MV-4-11 (cell line): ENCODE results near the gene KRABD2.
"Not testable (repeated sequence)": the region's sequence is repeated elsewhere in the genome, so short reads cannot be mapped to it uniquely, and the experiment has no call there.

Source experiments
- DNase-seq: peaks from one replicate; lab custom pipeline; 2025; lab: John Stamatoyannopoulos, UW

The KRABD2 gene

DNA sequence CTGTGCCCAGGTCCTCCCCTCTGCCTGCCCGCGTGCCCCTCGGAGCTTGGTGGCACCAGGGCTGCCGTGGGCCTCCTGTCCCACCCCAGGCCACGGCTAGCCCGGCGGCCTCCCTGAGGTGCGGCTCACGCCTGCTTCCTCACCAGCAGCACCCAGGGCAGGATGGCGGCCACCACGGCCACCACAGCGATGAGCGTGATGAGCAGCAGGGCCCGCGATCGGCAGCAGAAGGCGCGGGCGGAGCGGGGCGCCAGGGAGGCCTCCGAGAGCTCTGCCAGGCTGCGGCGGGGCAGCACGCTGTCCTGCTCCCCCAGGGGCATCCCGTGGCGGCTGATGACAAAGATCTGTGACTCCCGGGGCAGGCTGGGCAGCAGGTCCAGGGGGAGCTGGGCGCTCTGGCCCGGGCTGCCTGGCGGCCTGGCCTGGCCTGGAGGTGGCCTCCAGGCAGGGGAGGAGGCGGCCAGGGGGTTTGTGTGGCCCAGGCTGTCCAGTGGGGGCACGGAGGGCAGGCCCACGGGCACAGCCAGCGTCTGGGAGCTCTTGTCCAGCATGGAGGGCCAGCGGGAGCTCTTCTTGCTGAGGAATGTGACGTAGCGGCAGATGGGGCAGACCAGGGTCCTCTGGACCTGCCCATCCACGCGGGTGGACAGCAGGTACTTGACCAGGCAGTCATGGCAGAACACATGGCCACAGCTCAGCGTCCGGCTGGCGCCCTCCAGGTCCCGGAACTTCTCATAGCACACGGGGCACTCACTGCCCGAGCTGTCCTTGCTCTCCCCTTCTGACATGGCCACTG lies 16.4 kb upstream of the KRABD2 start:
- no peak for DNase-seq

DNA sequence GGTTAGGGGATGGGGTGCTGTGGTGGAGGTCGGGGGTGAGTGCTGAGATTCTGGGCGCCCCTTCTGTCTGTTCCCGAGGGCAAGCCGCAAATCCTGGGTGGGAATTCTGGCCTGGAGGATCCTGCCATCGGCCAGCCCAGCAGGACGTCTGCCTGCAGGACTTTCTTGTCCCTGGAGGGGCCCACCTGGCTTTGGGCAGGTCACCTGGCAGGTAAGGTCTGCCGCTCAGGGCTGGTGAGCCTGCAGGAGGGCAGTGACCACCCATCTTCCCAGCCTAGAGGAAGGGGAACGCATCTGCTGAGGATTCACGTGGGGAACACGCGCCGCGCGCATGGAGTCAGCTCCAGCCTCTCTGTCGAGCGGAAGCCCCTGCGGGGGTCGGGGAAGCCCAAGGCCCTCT lies 15.8 kb upstream of the KRABD2 start:
- no peak for DNase-seq

- DNase-seq, result no peak
Measured at GRCh38 chr17:8391711-8392110, 15.2 kb upstream of the KRABD2 start.

- DNase-seq, result no peak
Measured at GRCh38 chr17:8387914-8388651, 11.6 kb upstream of the KRABD2 start.

- no peak for DNase-seq
Measured at GRCh38 chr17:8386841-8387240, 10.3 kb upstream of the KRABD2 start.

DNA sequence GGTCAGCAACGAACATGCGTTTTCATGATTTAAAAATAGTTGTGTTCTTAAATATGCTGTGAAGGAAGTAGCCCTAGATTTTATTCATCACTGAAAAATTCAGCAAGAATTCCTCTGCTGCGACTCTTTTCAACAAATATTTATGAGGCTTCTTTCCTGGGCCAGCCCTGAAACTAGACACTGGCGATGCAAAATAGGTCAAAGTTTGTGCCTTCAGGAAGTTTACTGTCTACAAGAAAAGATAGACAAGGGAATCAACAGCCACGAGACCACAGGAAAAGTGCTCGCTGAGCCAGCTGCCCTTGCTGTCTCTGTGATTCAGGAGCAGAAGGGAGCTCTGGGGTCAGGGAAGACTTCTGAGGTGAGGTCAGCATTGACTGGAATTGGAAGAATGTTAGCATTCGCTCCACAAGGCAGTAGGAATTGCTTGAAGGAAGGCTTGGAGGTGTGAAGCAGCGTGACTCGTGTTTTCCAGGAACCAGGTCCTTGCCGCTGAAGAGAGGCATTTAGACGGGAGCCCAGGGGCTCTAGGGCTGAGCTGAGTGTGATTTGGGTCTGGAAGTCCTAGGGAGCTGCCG lies 8.4 kb upstream of the KRABD2 start:
- no peak for DNase-seq

DNA sequence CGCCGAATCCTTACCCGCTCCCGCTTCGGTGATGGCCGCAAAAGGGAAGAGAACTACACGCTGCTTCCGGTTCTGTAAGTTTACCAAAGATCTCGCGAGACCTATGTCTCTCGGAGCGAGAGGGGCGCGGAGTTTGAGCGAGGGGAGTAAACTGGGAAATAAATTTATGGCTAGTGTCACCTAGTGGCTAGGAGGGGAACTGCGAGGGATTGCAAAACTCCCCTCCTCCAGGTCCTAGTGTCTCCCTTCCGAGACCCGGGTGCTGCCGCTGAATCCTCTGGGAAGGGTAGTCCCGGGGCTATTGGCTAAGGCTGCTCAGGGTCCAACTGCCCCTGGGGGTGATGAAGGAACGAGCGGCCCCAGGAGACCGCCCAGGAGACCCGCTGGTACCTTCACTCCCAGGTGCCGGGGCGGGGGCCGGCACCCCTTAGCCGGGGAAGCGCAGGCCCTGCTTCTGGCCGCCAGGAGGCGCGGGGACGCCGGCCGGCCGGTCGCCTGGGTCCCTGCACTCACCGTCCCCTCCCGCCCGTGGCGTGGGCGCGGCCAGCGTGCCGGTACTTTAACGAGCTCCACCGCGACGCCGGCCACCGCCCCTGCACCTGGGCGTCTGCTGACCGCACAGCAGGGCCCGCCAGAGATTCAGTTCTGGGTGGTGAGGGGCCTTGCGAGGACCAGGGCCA lies 6.8 kb upstream of the KRABD2 start, which contains the start of gene RPL26:
TSS of gene RPL26 (minus strand) at position 51 of the 680 bp plus-strand sequence. CDS start 883 bp downstream, outside the sequence.
- DNase-seq, result peak; percentile 99

DNA sequence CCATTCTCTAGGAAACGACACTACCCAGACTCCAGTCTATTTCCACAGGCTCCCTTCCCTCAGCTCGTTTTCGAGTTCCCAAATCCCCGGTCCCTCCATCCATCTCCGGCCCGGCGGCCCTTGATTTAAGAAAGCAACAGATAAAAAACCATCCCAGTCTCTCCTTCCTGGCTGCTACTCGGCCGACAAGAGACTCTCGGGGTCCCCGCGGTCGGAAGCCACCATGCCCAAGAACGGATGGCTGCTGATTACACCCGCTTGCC lies 6.3 kb upstream of the KRABD2 start:
- no peak for DNase-seq

- DNase-seq, result no peak
Measured at GRCh38 chr17:8382052-8382879, 5.8 kb upstream of the KRABD2 start.

DNA sequence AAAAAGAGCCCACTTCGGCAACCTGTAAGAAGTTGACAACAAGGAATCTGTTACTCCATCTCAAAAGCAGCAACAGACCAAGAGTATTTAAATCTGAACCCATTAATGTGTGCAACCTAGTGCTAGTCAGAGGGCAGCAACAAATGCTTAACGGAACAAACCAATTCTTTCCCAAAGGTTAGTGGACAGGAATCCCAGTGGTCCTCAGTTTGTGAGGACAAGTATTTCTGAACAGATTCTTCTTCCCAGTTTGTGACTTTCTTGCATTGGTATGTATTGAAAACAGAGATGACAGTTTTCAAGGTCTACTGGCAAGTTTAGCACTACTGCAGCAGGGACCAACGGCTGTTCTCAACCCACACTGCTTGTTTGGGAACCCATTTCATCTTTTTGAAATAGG lies 3.5 kb upstream of the KRABD2 start:
- DNase-seq, result no peak

DNA sequence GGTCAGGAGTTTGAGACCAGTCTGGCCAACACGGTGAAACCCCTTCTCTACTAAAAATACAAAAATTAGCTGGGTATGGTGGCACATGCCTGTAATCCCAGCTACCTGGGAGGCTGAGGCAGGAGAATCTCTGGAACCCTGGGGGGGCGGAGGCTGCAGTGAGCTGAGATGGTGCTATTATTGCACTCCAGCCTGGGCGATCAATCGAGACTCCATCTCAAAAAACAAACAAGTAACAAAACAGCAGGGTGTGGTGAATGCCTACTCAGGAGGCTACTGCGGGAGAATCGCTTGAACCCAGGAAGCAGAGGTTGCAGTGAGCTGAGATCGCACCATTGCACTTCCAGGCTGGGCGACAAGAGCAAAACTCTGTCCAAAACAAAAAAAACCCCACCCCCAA lies 1.6 kb upstream of the KRABD2 start:
- DNase-seq, result not testable (repeated sequence)

DNA sequence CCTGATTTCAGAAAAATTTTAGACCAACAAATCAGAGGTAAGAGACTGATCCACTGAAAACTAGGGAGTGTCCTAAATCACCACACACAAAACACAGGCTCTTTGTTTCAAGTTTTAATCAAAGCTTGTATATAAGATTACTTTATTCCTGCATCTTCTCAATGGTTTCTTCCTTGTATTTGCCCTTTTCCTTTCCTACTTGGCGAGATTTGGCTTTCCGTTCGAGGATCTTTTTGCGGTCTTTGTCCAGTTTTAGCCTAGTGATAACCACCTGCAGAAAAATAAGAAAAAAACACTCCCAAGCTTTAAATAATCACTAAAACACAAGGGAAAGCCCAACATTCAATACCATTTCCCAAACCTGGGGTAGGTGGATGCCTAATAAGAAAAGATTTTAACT lies 918 bp upstream of the KRABD2 start:
- no peak for DNase-seq

GRCh38 chr17:8375738-8376259 lies 705 bp downstream of the KRABD2 start:
- no peak for DNase-seq

GRCh38 chr17:8373856-8374255 lies 2.6 kb downstream of the KRABD2 start:
- not testable (repeated sequence) for DNase-seq

- DNase-seq, result no peak
Measured at GRCh38 chr17:8372422-8372821, 4.1 kb downstream of the KRABD2 start.

- no peak for DNase-seq
Measured at GRCh38 chr17:8371786-8372185, 4.7 kb downstream of the KRABD2 start.

DNA sequence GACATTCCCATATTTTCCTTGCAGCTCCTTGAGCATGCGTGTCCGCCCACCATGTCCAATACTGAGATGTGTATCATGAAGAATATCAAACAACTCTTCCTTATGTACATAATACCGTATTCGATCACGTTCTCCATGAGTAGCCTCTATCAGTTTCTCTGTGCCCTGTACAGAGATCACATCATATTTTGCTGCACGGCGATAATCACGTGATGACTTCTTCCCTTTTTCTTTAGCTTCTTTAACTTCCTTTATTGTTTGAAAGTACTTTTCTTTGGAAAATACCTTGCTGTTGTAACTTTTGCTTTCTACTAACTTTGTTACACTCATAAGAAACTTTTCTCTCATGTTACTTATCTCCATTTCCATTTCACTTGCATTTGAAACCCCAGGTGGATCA lies 6.6 kb downstream of the KRABD2 start:
- peak; percentile 58 for DNase-seq

GRCh38 chr17:8368193-8368592 lies 8.3 kb downstream of the KRABD2 start:
- no peak for DNase-seq

DNA sequence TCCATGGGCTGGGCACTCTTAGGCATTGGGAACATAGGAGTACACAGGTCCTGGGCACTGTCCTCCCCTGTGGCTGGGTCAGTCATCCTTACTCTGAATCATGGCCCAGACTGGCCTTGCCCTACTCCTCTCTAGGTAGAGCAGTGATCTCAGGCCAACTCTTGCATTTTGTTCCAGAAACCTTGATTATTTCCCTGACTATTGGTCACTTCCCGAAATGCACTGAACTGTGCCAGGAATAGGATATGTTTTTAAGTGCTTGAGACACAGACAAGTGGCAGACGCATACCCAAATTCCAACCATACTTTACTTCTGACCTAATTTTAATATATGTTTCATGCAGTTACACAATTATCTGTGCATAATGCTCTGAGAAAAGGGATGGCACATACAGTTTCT lies 10.3 kb downstream of the KRABD2 start:
- DNase-seq, result no peak

- no peak for DNase-seq
Measured at GRCh38 chr17:8365143-8365542, 11.4 kb downstream of the KRABD2 start.

DNA sequence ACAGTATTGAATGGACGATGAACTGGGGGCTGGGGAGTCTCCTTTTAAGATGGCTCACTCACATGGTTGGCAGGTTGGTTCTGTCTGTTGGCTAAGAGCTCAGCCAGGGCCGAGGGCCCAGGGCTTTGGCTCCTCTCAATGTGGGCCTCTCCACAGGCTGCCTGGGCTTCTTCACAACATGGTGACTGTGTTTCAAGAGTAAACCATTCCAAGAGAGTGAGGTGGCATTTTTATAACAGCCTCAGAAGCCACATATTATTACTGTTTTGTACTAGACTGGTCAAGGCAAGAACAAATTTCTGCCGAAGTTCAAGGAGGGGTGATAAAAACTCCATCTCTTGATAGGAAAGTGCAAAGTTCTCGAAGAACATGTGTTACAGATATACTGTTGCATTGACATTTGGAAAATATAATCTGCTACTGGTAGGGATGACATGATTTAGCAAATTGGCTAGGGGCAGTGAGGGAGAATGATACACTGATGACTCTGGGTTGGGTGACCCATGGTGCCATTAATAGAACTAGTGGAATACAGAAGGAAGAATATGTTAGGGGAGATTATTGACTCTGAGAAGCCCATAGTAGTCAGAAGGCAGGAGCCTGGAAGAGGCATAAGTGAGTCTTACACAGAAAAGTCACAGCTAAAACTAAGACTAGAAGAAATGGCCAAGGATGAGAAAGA lies 13.7 kb downstream of the KRABD2 start:
- DNase-seq, result no peak
